AML-193 (cell line): Measurements from ENCODE around the gene ADCY3.

Experiments
- DNase-seq, 2 experiments: peaks; one replicate each; lab custom pipeline; 2025; lab: John Stamatoyannopoulos, UW

Gene ADCY3

GRCh38 chr2:24925815-24926214, 5.8 kb upstream of the ADCY3 start:
- no peak for DNase-seq

- DNase-seq: no peak
Measured at GRCh38 chr2:24924732-24925131, 4.7 kb upstream of the ADCY3 start.

GRCh38 chr2:24924266-24924665, 4.2 kb upstream of the ADCY3 start:
- no peak for DNase-seq

- DNase-seq: no peak
Measured at GRCh38 chr2:24923106-24923505, 3.1 kb upstream of the ADCY3 start.

- DNase-seq: no peak
Measured at GRCh38 chr2:24922556-24922955, 2.5 kb upstream of the ADCY3 start.

- DNase-seq: peak in 1 of 2 experiments; percentile 5
Measured at GRCh38 chr2:24920809-24921441, 888 bp upstream of the ADCY3 start.

- no peak for DNase-seq
Measured at GRCh38 chr2:24919506-24920097, 435 bp downstream of the ADCY3 start.

GRCh38 chr2:24919037-24919505, 966 bp downstream of the ADCY3 start:
- no peak for DNase-seq

- peak in 1 of 2 experiments; percentile 11 for DNase-seq
Measured at GRCh38 chr2:24918326-24919036, 1.6 kb downstream of the ADCY3 start.

GRCh38 chr2:24917731-24918325, 2.2 kb downstream of the ADCY3 start:
- no peak for DNase-seq

- DNase-seq: peak in 1 of 2 experiments; percentile 7
Measured at GRCh38 chr2:24917086-24917485, 3.0 kb downstream of the ADCY3 start.

GRCh38 chr2:24915796-24916195, 4.2 kb downstream of the ADCY3 start:
- no peak for DNase-seq

GRCh38 chr2:24915175-24915574, 4.9 kb downstream of the ADCY3 start:
- DNase-seq: no peak

- DNase-seq: no peak
Measured at GRCh38 chr2:24914713-24915112, 5.3 kb downstream of the ADCY3 start.

GRCh38 chr2:24913911-24914310, 6.1 kb downstream of the ADCY3 start:
- no peak for DNase-seq

GRCh38 chr2:24912986-24913385, 7.1 kb downstream of the ADCY3 start:
- no peak for DNase-seq

GRCh38 chr2:24912523-24912922, 7.5 kb downstream of the ADCY3 start:
- DNase-seq: no peak

- DNase-seq: no peak
Measured at GRCh38 chr2:24910245-24910644, 9.8 kb downstream of the ADCY3 start.

GRCh38 chr2:24909555-24910177, 10.4 kb downstream of the ADCY3 start:
- no peak for DNase-seq

- DNase-seq: no peak
Measured at GRCh38 chr2:24908461-24908901, 11.6 kb downstream of the ADCY3 start.

- no peak for DNase-seq
Measured at GRCh38 chr2:24907116-24907515, 12.9 kb downstream of the ADCY3 start.

GRCh38 chr2:24906466-24906865, 13.6 kb downstream of the ADCY3 start:
- no peak for DNase-seq
